Activated naive CD8-positive, alpha-beta T cell treated with anti-CD3 and anti-CD28 coated beads, Interleukin-2, amount 50 U/mL, for 16 hours (primary cell): ENCODE data around the gene LOXL3.

Source experiments
- DNase-seq: peaks from one replicate; pipeline ENCODE4 v3.0.0-alpha.2; 2020; ENCODE audit warnings: low read depth, low spot score

The LOXL3 gene

GRCh38 chr2:74507145-74507925 is 46.4 kb downstream of the LOXL3 start, which contains the start of gene PCGF1:
PCGF1 (minus strand) TSS chr2:74507695; CDS start chr2:74507668, 27 bp downstream.
- DNase-seq: peak; percentile 98

DNA sequence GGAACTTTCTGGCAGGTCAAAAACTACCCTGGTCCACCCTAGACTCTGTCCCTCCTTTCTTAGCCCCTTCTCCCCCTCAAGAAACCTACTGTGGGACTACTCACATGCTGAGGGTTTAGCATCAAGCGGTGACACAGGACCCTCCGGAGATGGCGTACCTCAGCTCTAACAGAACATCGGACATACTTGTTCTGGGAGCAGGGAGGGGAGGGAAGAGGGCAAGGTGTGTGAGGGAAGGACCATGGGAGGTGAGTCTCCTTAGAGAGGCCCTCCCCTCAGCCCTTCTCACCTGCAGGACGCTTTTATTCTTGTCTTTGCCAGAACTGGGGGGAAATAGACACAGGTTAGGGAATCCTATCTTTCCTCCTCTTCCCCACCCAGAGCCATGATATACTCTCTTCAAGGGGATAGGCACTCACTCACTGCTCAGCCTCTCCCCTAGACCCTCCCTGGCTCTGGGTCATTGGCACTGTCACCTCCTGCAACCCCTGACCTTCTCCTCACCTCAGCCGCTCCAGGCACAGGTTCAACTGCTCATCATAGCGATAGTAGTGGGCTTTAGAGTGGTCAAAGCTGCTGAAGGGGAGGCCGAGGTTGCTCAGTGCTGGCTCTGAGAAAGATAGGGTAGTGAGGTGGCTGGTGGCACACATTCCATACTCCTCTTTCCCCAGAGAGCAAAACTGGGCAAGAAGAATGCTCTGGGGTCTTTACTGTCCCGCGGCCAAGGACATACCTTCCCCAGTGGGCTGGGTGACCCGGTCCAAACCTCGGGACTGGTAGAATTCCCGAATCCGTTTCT is 48.1 kb downstream of the LOXL3 start:
- no peak for DNase-seq

DNA sequence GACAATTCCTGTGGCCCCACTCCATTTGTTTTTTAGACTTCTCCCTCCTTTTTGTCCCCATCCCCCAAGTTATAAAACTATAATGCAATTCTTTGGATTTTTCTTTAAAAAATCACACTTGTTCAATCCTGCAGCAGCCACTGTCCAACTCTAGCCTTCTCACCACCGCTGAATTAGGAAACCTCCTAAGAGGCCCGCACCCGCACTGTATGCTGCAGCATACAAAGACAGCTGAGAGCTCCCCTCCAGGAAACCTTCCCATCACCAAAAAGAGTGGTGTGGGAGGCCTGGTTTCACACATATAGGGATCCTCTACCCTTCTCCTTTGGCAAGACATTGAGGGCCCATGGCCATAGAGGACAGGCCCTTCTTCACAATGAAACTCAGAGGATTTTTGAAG is 49.2 kb downstream of the LOXL3 start:
- no peak for DNase-seq

DNA sequence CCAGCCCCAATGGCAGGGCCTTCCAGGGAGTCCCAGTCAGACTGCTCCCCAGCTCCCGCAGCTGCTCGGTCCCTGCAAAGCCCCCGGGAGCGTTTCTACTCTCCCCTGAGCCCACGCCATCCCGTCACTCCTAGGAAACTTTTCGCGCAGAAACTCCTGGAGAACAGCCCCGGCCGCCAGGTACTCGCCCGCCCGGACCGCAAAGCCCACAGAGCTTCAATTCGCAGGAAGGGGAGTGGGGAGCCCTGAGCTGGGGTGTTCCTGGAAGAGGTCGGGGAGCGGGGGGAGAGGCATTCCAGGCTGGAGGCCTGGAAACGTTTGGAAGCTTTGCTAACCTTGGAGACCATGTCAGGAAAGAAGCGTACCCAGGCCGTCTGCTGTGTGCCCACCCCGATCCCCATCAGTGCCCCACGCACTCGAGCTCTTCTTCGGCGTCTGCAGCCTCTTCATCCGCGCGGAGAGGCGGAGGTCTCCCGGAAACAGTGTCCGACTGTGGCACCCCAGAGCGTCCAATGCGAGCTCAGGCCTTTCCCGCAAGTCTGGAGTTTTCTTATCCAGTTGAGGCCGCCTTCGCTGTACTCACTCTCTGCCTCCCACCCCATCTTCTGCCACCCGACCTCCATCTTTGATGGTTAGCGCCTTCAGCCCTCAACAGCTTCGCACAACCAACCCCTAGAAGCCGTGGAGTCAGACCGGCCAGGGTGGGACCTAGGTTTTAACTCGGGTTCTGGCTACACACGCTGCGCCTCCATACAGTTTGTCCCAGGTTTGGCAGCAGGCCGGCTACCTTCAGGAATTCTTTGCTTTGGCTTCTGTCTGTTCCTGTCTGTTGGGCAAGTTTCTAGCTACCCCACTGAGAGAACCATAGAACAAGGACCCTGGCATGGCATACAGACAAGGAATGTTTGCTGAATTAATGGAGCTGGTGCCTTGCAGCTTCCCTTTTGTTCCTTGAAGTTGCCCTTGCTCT is 50.0 kb downstream of the LOXL3 start:
- DNase-seq: no peak

- no peak for DNase-seq
These were observed 50.8 kb downstream of the LOXL3 start for GRCh38 chr2:74502720-74503505.

- no peak for DNase-seq
These were observed 51.5 kb downstream of the LOXL3 start for GRCh38 chr2:74502147-74502719.

GRCh38 chr2:74501335-74502071 is 52.2 kb downstream of the LOXL3 start:
- DNase-seq: no peak

GRCh38 chr2:74500578-74500946 is 53.2 kb downstream of the LOXL3 start:
- no peak for DNase-seq

GRCh38 chr2:74499940-74500577 is 53.7 kb downstream of the LOXL3 start:
- no peak for DNase-seq

GRCh38 chr2:74499267-74499939 is 54.3 kb downstream of the LOXL3 start, which contains the start of gene LBX2:
LBX2 (minus strand) TSS chr2:74499603; CDS start chr2:74499537, 66 bp downstream.
- DNase-seq: no peak

GRCh38 chr2:74498500-74499266 is 55.1 kb downstream of the LOXL3 start:
- no peak for DNase-seq

- no peak for DNase-seq
These were observed 55.8 kb downstream of the LOXL3 start for GRCh38 chr2:74497777-74498499.

GRCh38 chr2:74496997-74497776 is 56.6 kb downstream of the LOXL3 start:
- no peak for DNase-seq

- DNase-seq: no peak
These were observed 58.3 kb downstream of the LOXL3 start for GRCh38 chr2:74495440-74495839.

- no peak for DNase-seq
These were observed 60.2 kb downstream of the LOXL3 start for GRCh38 chr2:74493546-74493945.
